Endothelial cell (in vitro differentiated cells): ENCODE measurements around the gene LEF1. TPM values are rescaled to one million over a fixed set of nuclear protein-coding genes. Genes with fewer than 3 reads are reported as not detected.

Experiments used
- DNase-seq: peaks from one replicate; pipeline ENCODE4 v3.0.0; 2021; ENCODE audit warnings: low spot score
- H3K27ac Mint-ChIP-seq: one replicate; pipeline ENCODE4 v1.8.0; 2021; ENCODE audit warnings: mixed read lengths, inconsistent platforms; ENCODE audit not compliant: unreplicated experiment
- H3K27me3 Mint-ChIP-seq: one replicate; pipeline ENCODE4 v1.8.0; 2021; ENCODE audit warnings: mild to moderate bottlenecking, moderate library complexity, mixed read lengths, inconsistent platforms; ENCODE audit not compliant: unreplicated experiment
- H3K36me3 Mint-ChIP-seq: one replicate; pipeline ENCODE4 v1.8.0; 2021; ENCODE audit warnings: mild to moderate bottlenecking, low read depth, mixed read lengths, inconsistent platforms; ENCODE audit not compliant: unreplicated experiment
- H3K4me1 Mint-ChIP-seq: one replicate; pipeline ENCODE4 v1.8.0; 2021; ENCODE audit warnings: mild to moderate bottlenecking, mixed read lengths, inconsistent platforms; ENCODE audit not compliant: unreplicated experiment
- H3K4me3 Mint-ChIP-seq: one replicate; pipeline ENCODE4 v1.8.0; 2021; ENCODE audit warnings: mild to moderate bottlenecking, mixed read lengths, inconsistent platforms; ENCODE audit not compliant: unreplicated experiment
- H3K9me3 Mint-ChIP-seq: one replicate; pipeline ENCODE4 v1.8.0; 2021; ENCODE audit warnings: mixed read lengths, inconsistent platforms; ENCODE audit not compliant: unreplicated experiment
- CTCF ChIP-seq: fragments of 200-600 bp; sonication (generic); IDR thresholded peaks from one replicate; pipeline ENCODE4 v1.5.0; 2021; ENCODE audit warnings: antibody characterized with exemption; ENCODE audit not compliant: unreplicated experiment
- total RNA-seq: library from RNA; stranded (reverse); fragmentation: NEBNext Ultra II Directional; extraction: Animal tissue kit (Norgen Biotek cat#: 25700); gene quantifications from one replicate; pipeline ENCODE4 v1.2.1, GENCODE V29; 2021; ENCODE audit not compliant: unreplicated experiment

Gene LEF1
- total RNA-seq, 1 donor from 2014 or later, result 15.9 TPM

- no peak overlapping the region for H3K27ac Mint-ChIP-seq
- peaks cover 17% of the 10 kb centered on the region for H3K4me1 Mint-ChIP-seq
- no peak for TF ChIP-seq CTCF
- H3K27me3 Mint-ChIP-seq, result no peaks in the 10 kb centered on the region
- no peak overlapping the region for H3K4me3 Mint-ChIP-seq
- DNase-seq, result no peak
- no peaks in the 10 kb centered on the region for H3K36me3 Mint-ChIP-seq
- H3K9me3 Mint-ChIP-seq, result no peaks in the 10 kb centered on the region
These were observed 57.0 kb downstream of the LEF1 start for GRCh38 chr4:108111781-108112180.

- no peak for DNase-seq
- Mint-ChIP-seq H3K27ac (no peak overlapping the region), H3K27me3 (no peaks in the 10 kb centered on the region), H3K9me3 (no peaks in the 10 kb centered on the region), H3K4me3 (no peak overlapping the region), H3K4me1 (peaks cover 9% of the 10 kb centered on the region), H3K36me3 (no peaks in the 10 kb centered on the region)
- no peak for TF ChIP-seq CTCF
These were observed 58.3 kb downstream of the LEF1 start for GRCh38 chr4:108110450-108110849.

GRCh38 chr4:108109997-108110416, 58.7 kb downstream of the LEF1 start:
- DNase-seq, result no peak
- H3K27me3 Mint-ChIP-seq, result no peaks in the 10 kb centered on the region
- TF ChIP-seq CTCF, result no peak
- peaks cover 6% of the 10 kb centered on the region for H3K4me1 Mint-ChIP-seq
- H3K9me3 Mint-ChIP-seq, result no peaks in the 10 kb centered on the region
- no peak overlapping the region for H3K4me3 Mint-ChIP-seq
- H3K27ac Mint-ChIP-seq, result no peak overlapping the region
- H3K36me3 Mint-ChIP-seq, result no peaks in the 10 kb centered on the region

GRCh38 chr4:108109111-108109510, 59.6 kb downstream of the LEF1 start:
- no peaks in the 10 kb centered on the region for H3K36me3 Mint-ChIP-seq
- H3K4me1 Mint-ChIP-seq, result peaks cover under 1% of the 10 kb centered on the region
- no peak overlapping the region for H3K27ac Mint-ChIP-seq
- no peak for TF ChIP-seq CTCF
- H3K4me3 Mint-ChIP-seq, result no peak overlapping the region
- DNase-seq, result no peak
- no peaks in the 10 kb centered on the region for H3K27me3 Mint-ChIP-seq
- no peaks in the 10 kb centered on the region for H3K9me3 Mint-ChIP-seq

GRCh38 chr4:108107729-108108382, 60.9 kb downstream of the LEF1 start:
- Mint-ChIP-seq H3K27me3 (no peaks in the 10 kb centered on the region), H3K27ac (no peak overlapping the region), H3K36me3 (no peaks in the 10 kb centered on the region), H3K4me1 (no peaks in the 10 kb centered on the region), H3K9me3 (no peaks in the 10 kb centered on the region), H3K4me3 (no peak overlapping the region)
- TF ChIP-seq CTCF, result no peak
- no peak for DNase-seq
